HCEC 1CT (cell line): ENCODE measurements around the gene ZNF124.
"Not testable (repeated sequence)": the region's sequence is repeated elsewhere in the genome, so short reads cannot be mapped to it uniquely, and the experiment has no call there.

Experiments
- DNase-seq: peaks from one replicate; pipeline ENCODE4 v3.0.0-alpha.2; 2017

The ZNF124 gene

DNA sequence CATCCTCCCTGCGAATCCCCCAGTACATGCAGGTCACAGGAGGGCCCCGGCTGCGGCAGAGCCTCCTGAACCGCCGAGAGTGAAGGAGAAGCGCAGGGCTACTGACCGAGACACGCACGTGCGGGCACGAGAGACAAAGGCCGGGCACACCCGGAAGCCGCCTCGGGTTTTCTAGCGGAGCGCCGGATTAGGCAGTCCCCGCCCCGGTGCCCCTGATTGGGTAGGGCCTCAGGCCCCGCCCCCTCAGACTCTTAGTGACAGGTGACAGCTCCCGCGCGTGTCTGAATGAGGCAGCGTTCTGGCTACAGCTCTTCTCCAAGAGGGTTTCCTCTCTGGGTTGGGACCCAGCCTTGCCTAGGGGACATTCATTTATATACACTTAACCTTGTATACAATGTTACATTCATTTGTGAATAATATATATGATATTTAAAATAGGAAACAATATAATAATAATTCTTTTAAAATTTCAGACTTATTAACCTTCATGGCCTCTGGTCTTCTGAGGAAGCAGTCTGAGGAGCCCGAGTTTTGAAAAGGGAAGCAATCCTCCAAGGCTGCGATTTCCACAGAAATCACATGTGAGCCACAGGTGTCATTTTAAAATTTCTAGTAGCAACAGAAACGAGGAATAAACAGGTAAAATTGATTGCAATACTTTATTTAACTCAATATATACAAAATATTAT is at the start of gene ZNF124:
Gene ZNF124 (minus strand): TSS at position 146 of the 689 bp plus-strand sequence. CDS start 143 bp downstream, at position 3.
- not testable (repeated sequence) for DNase-seq

DNA sequence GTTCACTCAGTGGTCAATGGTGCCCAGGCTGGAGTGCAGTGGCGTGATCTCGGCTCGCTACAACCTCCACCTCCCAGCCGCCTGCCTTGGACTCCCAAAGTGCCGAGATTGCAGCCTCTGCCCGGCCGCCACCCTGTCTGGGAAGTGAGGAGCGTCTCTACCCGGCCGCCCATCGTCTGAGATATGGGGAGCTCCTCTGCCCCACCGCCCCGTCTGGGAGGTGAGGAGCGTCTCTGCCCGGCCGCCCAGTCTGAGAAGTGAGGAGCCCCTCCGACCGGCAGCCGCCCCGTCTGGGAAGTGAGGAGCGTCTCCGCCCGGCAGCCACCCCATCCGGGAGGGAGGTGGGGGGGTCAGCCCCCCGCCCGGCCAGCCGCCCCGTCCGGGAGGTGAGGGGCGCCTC is 48.5 kb upstream of the ZNF124 start:
- DNase-seq = not testable (repeated sequence)

DNA sequence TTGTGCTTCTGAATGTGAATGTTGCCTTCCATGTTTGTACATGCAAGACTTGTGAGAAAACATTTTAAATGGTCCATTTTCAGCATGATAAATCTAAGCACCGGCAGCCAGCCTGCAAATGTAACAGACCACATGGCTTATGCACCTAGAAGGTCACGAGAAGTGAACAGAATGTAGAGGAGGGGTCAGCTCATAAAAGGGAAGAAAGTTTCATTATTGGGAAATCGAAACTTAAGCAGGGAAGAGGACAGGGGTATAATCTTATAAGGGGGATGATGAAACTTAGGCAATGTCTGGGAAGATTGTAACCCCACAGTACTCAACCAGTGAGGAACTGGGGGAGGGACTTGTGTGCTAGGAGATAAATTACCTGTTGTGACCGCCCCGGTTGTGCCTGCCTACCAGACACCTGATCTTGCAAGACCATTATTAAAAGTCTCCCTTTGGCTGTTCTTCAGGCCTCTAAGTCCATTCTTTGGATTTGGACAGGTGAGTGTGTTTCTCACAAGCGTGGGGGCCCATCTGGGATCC is 46.4 kb upstream of the ZNF124 start:
- no peak for DNase-seq

DNA sequence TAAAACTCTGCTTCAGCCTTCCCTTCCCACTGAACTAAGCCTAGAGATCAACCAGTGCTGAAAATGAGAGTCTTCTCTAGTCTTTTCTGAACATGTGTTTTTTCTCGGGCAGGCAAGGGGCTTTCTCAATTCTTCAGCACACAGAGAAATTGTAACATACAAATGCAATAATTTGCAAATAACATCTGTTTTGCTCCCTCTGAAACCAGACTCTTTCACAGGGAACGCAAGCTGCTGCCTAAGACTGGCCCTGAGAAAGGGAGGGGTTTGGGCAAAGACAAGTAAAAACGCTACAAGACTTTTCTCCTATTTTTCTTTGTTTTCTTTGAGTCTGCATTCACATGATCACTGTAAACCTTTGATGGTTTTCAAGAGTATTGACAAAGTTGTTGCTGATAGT is 44.4 kb upstream of the ZNF124 start:
- no peak for DNase-seq

DNA sequence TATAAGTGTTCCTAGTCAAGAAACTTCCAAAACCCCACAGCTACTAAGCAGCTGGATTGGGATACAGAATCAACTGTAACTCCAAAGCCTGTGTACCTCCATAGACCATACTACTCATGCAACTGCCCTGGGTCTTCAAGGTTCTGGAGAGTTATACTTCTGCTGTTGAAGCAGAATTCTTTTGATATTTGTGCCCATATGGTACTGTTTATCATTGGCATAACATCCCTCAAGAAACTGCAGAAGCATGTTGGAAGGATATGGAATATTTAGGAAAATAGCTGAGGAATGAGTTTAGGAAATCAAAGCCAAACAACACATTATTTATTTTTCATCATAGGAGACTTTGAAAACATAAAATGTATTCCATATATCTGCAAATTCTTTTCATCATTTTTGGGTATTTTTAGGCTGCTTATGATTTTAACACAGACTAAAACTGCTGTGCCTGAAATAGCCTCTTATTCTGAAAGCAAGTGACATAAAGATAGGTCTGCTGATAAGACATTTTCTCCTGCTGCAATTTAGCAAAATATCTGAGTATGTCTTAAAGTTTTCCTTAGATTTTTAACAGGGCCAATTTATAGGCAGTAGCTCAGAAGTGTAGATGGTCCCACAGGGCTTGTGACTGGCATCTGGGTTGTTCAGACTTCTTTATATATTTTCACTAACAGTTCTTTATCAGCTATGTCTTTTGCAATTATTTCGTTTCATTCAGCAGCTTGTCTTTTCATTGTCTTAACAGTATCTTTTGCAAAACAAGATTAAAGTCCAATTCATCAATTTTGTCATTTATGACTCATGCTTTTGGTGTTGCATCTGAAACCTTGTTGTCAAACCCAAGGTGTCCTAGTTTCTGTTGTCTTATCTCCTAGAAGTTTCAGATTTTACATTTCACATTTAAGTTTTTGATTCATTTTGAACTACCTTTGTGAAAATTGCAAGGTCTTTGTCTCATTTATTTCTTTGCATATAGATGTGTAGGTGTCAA is 41.1 kb upstream of the ZNF124 start:
- DNase-seq = no peak

DNA sequence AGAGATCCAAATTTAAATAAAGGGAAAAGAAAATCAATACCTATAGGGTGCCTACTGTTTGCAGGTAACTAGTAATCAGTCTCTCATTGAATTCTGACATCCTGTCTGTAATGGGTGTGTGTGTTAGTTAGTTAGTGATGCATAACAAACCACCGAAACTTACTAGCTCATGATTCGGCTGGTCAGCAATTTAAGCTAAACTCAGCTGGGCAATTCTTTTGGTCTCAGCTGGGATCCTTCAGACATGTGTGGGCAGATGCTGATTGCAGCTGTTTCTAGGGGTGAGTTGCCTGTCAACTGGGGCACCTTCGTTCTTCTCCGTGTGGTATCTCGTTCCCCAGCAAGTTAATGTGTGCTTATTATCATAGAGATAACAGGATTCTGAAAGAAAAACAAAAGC is 40.2 kb upstream of the ZNF124 start:
- no peak for DNase-seq

DNA sequence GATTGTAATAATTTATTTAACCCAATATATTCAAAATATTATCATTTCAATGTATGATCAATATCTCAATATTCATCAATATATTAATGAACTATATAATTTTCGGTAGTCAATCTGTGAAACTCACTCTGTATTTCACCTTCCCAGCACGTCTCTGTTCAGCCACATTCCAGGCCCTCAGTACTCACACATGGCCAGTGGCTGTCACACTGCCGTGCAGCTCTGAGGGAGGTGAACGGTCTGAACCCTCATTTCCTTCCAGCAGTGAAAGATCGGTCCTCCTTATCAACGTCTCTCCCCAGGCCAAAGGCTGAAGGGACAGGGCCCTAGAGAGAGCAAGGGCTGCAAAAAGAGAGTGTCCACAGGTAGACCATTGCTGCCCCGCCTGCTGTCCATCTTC is 39.5 kb upstream of the ZNF124 start:
- no peak for DNase-seq

DNA sequence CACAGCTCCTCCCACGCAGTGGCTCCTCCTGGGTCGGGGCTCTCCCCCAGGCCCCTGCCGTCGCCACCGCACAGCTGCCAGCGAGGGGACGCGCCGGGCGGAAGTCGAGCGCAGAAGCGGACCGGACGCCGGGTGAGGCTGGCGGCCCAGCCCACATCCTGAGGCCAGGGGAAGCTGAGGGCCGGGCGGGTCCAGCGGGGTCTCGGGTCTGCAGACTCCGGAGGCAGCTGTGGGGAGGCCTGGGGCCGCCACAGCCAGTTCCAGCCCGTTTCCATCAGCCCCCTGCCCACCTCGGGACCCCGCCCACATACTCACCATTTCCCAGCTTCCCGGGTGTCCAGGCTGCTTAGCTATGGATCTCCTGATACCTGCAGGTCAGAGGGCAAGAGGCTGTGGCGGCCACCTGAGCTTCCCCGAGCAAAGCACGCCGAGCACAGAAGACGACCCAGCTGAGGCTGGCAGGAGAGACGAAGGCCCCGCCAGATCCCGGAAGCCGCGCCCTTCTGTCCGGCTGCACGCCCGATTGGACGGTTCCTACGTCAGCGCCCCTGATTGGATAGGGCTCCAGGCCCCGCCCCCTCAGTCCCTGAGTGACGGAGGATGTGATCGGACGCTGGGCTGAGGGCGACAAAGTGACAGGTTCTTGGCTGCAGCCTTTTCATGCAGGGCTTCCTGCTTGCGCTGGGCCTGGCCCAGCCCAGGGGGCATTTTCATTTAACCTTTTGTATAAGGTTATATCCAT is 38.7 kb upstream of the ZNF124 start:
- DNase-seq = peak; percentile 91

DNA sequence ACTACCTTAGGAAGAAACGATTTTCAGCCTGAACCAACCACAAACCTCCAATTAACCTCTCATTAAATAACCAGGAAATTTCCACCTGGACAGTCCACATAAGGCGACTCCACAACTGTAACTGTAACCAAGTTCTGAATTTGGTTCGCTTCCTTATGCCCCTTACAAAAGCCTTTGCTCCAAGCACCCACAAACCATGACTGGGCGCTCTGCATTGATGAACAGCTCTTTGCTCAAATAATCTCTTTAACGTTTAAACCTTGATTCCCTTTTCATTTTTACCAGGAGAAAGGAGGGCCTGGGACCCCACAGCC is 38.2 kb upstream of the ZNF124 start:
- peak; percentile 8 for DNase-seq

DNA sequence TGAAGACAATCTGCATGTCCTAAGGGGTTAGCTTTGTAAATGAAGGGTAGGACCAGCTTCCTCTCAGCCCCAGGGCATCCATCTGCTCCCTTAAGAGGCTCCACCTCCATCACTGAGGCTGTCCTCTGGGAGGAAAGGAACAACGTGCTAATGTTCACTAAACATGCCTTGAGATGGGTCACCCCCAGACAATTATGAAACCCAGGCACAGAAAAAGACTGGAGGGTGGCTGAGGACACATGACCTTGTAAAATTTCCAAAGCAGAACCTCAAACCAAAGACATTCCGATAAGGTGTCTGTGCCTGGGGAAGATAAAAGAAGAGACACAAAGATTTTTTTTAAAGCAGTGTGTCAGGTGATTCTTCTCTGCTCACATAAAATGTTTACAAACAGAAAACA is 37.6 kb upstream of the ZNF124 start:
- DNase-seq = no peak

DNA sequence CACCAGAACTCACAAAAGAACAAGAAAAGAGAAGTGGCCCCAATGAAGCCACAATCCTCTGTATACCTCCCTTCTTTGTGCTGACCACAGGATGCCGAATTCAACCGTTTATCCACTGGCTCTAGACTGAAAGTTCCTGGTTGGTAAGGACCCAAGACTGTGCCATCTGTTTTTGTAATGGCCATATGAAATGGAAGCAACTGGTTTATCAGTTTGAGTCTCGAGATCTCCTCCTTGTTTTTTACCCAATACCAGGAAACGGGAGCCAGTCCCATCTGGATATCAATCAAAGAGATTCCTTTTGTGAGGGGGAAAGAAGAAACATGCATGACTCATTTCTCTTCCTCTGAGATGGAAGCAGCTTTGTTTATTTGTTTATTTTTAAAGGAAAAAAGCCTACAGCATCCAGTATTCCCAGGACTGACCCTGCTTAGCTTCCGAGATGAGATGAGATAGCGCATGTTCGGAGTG is 32.4 kb upstream of the ZNF124 start:
- no peak for DNase-seq

DNA sequence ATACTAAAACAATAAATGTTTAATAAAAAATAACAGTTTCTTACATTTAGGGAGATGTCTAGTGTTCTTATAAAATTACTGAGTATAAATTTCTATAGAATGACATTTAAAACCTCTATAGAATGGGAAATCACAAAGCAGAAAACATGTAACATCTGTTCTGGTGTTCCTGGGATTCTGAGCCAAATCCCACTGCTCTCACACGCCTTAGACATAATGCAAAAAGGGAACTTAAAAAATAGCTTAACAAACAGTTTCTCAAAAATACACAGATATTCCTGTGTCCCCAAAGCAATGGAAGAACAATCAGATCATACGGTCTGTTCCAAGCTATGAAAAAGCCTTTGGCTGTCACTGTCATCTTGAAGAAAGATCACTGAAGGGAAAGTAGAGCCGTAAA is 27.0 kb upstream of the ZNF124 start:
- no peak for DNase-seq

DNA sequence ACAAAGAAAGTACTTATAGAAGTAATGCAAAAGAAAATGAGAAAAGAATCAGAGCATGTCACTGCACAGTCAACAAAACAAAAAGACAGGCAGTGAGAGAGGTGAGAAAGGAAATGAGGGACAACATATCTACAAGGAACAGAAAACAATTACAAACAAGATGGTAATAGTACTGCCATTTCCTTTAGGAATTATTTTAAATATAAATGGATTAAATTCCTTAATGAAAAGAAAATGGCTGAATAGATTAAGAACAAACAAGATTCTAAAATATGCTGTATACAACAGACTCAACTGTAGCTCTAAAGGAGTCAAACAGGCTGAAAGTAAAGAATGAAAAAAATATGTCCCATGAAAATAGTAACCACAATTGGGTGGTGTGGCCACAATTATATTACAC is 22.1 kb upstream of the ZNF124 start:
- no peak for DNase-seq

DNA sequence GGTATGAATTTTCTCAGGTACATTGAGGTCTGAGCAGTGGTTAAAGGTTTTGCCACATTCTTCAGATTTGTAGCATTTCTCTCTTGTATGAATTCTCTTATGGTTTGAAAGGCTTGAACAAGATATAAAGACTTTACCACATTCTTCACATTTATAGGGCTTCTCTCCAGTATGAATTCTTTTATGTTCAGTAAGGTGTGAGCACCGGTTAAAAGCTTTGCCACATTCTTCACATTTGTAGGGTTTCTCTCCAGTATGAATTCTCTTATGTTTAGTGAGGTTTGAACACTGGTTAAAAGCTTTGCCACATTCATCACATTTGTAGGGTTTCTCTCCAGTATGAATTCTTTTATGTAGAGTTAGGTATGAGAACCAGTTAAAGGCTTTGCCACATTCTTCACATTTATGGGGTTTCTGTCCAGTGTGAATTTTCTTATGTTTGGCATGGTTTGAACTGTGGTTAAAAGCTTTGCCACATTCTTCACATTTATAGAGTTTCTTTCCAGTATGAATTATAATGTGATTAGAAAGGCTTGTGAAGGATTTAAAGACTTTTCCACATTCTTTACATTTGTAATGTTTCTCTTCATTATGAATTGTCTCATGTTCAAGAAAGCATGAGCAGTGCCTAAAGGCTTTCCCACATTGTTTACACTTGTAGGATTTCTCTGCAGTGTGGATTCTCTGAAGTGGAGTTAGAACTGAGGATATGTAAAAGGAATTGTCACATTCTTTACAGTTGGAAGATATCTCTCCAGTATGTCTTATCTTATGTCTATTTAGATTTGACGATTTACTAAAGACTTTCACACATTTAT is 18.4 kb upstream of the ZNF124 start:
- DNase-seq = no peak

DNA sequence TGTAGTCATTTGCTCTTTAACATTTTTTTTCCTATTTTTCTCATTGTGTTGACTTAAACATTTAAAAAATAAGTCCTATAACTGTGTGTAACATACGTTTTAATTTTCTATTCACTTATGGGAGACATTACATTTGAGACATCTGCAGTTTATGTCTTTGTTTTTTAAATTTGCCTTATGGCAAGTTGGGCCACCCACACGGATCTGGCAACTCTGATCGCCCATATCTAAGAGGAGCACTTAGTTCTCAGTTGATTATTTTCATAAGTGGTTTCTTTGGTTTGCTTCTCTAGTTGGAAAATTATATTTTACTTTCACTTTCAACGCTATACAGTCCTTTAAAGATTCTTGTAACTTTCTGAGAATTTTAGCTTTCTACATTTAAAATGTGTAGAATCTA is 13.8 kb upstream of the ZNF124 start:
- no peak for DNase-seq

DNA sequence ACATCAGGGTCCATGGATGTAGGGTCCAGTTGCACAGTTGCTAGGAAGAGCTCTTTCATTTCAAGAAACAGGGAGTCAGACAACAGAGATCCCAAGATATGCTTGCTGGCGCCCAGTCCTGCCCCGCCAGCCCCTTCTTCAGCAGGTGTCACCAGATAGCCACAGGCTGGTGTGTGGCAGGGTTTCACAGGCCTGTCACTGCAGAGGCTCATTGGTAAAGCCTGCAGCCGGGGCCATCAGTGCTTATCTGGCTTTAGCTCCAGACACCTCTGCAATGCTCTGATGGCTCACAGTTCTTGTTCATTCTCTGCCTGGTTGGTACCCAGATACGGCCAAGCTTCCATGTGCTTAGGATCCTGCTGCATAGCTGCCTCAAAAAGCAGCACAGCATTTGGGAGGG is 12.4 kb upstream of the ZNF124 start:
- DNase-seq = no peak

DNA sequence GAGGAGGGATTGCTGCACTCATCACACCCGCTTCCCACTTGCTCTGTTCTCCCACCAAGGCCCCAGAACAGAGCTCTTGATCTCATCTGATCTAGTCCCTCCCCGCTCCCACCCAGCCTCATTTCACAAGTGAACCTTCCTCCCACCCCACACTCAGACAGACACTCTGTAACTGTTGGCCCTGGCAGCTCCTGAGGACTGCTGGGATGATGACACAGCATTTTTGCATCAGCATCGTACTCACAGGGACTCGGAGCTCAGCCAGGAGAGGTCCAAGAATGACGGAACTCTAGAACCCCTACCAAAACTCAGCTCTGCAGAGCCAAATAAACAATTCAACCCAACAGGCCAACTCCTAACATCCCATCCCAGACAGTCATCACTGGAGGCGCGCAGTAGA is 11.2 kb upstream of the ZNF124 start:
- DNase-seq = no peak

DNA sequence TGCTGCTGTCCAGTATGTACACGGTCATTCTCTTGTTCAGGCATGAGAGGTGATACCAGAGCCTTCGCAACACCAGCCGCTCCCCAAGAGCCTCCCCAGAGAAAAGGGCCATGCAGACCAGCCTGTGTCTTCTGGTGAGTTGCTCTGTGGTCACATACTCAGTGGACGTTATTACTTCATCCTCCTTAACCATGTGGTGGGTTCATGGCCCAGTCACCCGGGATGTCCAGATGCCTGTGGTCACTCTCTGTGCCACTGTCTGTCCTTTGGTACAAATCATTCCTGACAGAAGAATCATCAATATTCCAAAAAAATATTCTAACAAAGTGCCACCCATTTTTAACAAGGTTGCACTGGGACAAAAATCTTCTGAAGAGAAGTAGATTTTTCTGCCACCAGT is 8.8 kb upstream of the ZNF124 start:
- no peak for DNase-seq

DNA sequence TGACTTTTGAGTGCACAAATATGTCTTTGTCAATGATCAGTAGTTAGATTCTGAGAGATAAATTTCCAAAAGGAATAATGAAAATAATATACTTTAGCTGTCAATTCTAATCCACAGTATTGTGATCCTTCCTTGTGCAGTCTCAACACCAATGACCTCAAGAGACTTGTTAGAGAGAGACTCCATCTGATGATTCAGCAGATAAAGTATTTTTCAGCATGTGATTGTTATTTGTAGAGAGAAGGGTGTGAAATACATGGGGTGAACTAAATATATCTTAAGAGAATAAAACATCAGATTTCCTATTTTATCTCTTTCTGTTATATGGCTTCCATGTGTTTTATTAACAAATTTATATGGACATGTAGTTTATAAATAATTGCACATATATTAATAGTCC is 5.9 kb upstream of the ZNF124 start:
- DNase-seq = no peak

DNA sequence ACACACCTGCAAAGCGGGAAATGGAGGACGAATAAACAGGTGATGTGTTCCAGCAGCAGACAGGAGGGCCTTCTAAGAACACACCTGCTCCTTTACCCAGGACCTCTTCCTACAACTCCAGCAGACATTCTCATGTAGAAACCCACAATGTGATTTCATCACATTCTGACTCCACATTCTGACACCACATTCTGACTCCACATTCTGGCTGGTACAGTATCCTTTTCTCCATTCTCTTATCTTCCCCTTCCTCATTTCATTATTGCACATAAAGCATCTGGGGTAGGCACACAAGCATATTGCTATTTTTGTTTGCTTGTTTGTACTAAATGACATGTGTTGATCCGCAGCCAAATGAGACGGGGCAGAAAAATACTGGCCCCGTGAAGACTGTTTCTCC is 3.6 kb upstream of the ZNF124 start:
- no peak for DNase-seq

DNA sequence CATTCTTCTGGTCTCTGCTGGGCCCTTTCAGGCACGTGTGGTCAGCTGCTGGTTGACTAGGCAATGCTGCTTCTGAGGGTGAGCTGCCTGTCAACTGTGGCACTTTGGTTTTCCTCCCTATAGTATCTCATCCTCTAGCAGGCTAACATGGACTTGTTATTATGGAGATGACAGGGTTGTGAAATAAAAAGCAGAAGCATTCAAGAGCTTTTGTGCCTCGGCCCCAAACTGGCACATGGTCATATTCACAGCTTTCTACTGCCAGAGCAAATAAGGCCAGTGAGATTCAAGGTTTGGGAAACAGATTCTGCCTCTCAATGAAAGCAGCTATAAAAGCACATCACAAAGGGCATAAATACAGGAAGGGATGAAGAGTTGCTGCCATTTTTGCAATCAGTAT is 1.6 kb upstream of the ZNF124 start:
- no peak for DNase-seq

DNA sequence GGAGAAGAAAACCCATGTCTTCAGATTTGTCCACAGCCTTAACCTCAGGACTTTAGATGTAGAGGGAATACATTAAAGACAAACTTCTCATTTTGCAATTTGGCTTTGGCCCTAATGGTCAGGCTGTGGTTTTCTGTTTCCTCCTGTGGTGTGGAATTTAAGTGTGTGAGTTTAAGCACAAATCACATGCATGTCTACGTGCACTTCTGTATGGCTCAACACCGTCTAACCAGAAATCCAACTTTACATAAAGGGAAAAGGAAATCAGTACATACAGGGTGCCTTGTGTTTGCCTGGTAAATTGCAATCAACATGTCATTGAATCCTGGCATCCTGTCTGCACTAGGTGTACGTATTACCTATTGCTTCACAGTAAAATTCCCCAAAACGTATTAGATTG is 1.2 kb upstream of the ZNF124 start:
- DNase-seq = no peak
